GM23338 (cell line): ENCODE results near the gene PLEKHG5. TPM values are rescaled to one million over a fixed set of nuclear protein-coding genes. Genes with fewer than 3 reads are reported as not detected.

Experiments
- ATAC-seq: fragments of 200-7000 bp; cut with Tn5 transposase; 3 replicates; pipeline ENCODE4 v1.9.1; 2020
- DNase-seq: peaks from one replicate; pipeline ENCODE4 v3.0.0-alpha.2; 2015; ENCODE audit warnings: low spot score
- H2AFZ ChIP-seq: fragments of 200-600 bp; sonication (generic); 2 replicates; pipeline ENCODE4 v1.8.0; 2016; ENCODE audit warnings: antibody characterized with exemption, mild to moderate bottlenecking, moderate library complexity
- H3F3A ChIP-seq: fragments of 200-600 bp; sonication (generic); replicated peaks from 2 replicates; pipeline ENCODE4 v1.8.0; 2017; ENCODE audit warnings: antibody characterized with exemption, mixed run types, low read depth
- H3K27ac ChIP-seq: fragments of 200-600 bp; sonication (generic); 2 replicates; pipeline ENCODE4 v1.6.1; 2016; ENCODE audit warnings: low read depth
- H3K27me3 ChIP-seq: fragments of 200-600 bp; sonication (generic); 2 replicates; pipeline ENCODE4 v1.8.0; 2016; ENCODE audit warnings: mild to moderate bottlenecking, mixed run types, moderate library complexity; ENCODE audit not compliant: insufficient read depth
- H3K36me3 ChIP-seq: fragments of 200-600 bp; sonication (generic); 2 replicates; pipeline ENCODE4 v1.8.0; 2016; ENCODE audit warnings: mild to moderate bottlenecking; ENCODE audit not compliant: insufficient read depth
- H3K4me1 ChIP-seq: fragments of 200-600 bp; sonication (generic); 2 replicates; pipeline ENCODE4 v1.8.0; 2016; ENCODE audit warnings: mild to moderate bottlenecking, moderate library complexity; ENCODE audit not compliant: insufficient read depth
- H3K4me2 ChIP-seq: fragments of 200-600 bp; sonication (generic); 2 replicates; pipeline ENCODE4 v1.7.1; 2017; ENCODE audit warnings: mixed run types
- H3K4me3 ChIP-seq: fragments of 200-600 bp; sonication (generic); 2 replicates; pipeline ENCODE4 v1.6.1; 2016; ENCODE audit warnings: mixed run types
- H3K79me2 ChIP-seq: fragments of 200-600 bp; sonication (generic); replicated peaks from 2 replicates; pipeline ENCODE4 v1.8.0; 2017; ENCODE audit warnings: mild to moderate bottlenecking; ENCODE audit not compliant: insufficient read depth
- H3K9me2 ChIP-seq: fragments of 200-600 bp; sonication (generic); 2 replicates; pipeline ENCODE4 v1.8.0; 2017; ENCODE audit not compliant: insufficient read depth
- H4K20me1 ChIP-seq: fragments of 200-600 bp; sonication (generic); replicated peaks from 2 replicates; pipeline ENCODE4 v1.8.0; 2017; ENCODE audit warnings: mild to moderate bottlenecking; ENCODE audit not compliant: insufficient read depth
- H3K27ac Mint-ChIP-seq: 2 replicates; pipeline ENCODE4 v1.8.0; 2020; ENCODE audit warnings: inconsistent platforms, mild to moderate bottlenecking, moderate library complexity, mixed read lengths
- H3K27me3 Mint-ChIP-seq: 3 replicates; pipeline ENCODE4 v1.8.0; 2022; ENCODE audit warnings: low read depth, mild to moderate bottlenecking, moderate library complexity, mixed read lengths, inconsistent platforms; ENCODE audit not compliant: insufficient read depth, poor library complexity
- H3K36me3 Mint-ChIP-seq: 3 replicates; pipeline ENCODE4 v1.8.0; 2021; ENCODE audit warnings: low read depth, mild to moderate bottlenecking, inconsistent platforms, moderate library complexity, mixed read lengths
- H3K4me1 Mint-ChIP-seq: 3 replicates; pipeline ENCODE4 v1.8.0; 2020; ENCODE audit warnings: mild to moderate bottlenecking, inconsistent platforms, mixed read lengths
- H3K4me3 Mint-ChIP-seq: 3 replicates; pipeline ENCODE4 v1.8.0; 2021; ENCODE audit warnings: moderate library complexity, mild to moderate bottlenecking, inconsistent platforms, mixed read lengths
- H3K9me3 Mint-ChIP-seq: 3 replicates; pipeline ENCODE4 v1.8.0; 2020; ENCODE audit warnings: moderate library complexity, mild to moderate bottlenecking, inconsistent platforms, mixed read lengths
- CREB1 ChIP-seq: fragments of 250-450 bp; sonication (Bioruptor Pico); IDR thresholded peaks from 2 replicates; pipeline ENCODE4 v1.5.0; 2020; ENCODE audit warnings: low read depth, mild to moderate bottlenecking, moderate library complexity
- EZH2 ChIP-seq: fragments of 200-600 bp; sonication (generic); IDR thresholded peaks from one replicate; pipeline ENCODE4 v1.8.0; 2017; ENCODE audit warnings: antibody characterized with exemption, mild to moderate bottlenecking, low read depth; ENCODE audit not compliant: unreplicated experiment
- EZH2phosphoT487 ChIP-seq: fragments of 200-600 bp; sonication (generic); IDR thresholded peaks from one replicate; pipeline ENCODE4 v1.8.1; 2018; ENCODE audit warnings: antibody characterized with exemption; ENCODE audit not compliant: unreplicated experiment
- JUNB ChIP-seq: IDR thresholded peaks from one replicate; pipeline ENCODE4 v1.6.1; 2016; ENCODE audit warnings: antibody characterized with exemption; ENCODE audit not compliant: unreplicated experiment
- NANOG ChIP-seq: IDR thresholded peaks from 2 replicates; pipeline ENCODE4 v1.6.1; 2016; ENCODE audit warnings: antibody characterized with exemption, borderline replicate concordance
- POLR2AphosphoS5 ChIP-seq: IDR thresholded peaks from 2 replicates; pipeline ENCODE4 v1.6.1; 2016; ENCODE audit warnings: antibody characterized with exemption, low read depth
- STAT1 ChIP-seq: IDR thresholded peaks from one replicate; pipeline ENCODE4 v1.6.1; 2016; ENCODE audit warnings: antibody characterized with exemption; ENCODE audit not compliant: unreplicated experiment
- ZNF331 ChIP-seq: fragments of 250-450 bp; sonication (Bioruptor Pico); IDR thresholded peaks from 2 replicates; pipeline ENCODE4 v1.5.0; 2020; ENCODE audit warnings: low read depth, mild to moderate bottlenecking, moderate library complexity
- polyA plus RNA-seq: library from polyadenylated mRNA; unstranded; fragments of >200 nt; fragmentation: Nextera tagmentation; extraction: Ambion mirVana; gene quantifications from 2 replicates; pipeline ENCODE4 v1.2.1, GENCODE V29; 2016
- total RNA-seq: library from RNA; depleted of rRNA; stranded (reverse); fragments of >200 nt; shearing (Covaris generic); gene quantifications from 2 replicates; pipeline ENCODE4 v1.2.3, GENCODE V29; 2014
- TF ChIP-seq, protein P1 (sequence below), 2 experiments: fragments of 200-600 bp in 1 of 2; sonication (generic) in 1 of 2; conservative IDR thresholded peaks; 2 replicates each; pipeline versions ENCODE4 v1.5.1 to v1.6.1; 2016 to 2017; ENCODE audit warnings: antibody characterized with exemption in 2 of 2, low read depth in 2 of 2, mild to moderate bottlenecking in 2 of 2, moderate library complexity in 1 of 2
- TF ChIP-seq, protein P2 (sequence below): IDR thresholded peaks from one replicate; pipeline ENCODE4 v1.6.1; 2018; ENCODE audit warnings: antibody characterized with exemption; ENCODE audit not compliant: unreplicated experiment
- TF ChIP-seq, protein P3 (sequence below): fragments of 250-450 bp; sonication (Bioruptor Pico); IDR thresholded peaks from 2 replicates; pipeline ENCODE4 v1.5.0; 2020; ENCODE audit warnings: mild to moderate bottlenecking, moderate library complexity
- TF ChIP-seq, protein P4 (sequence below): IDR thresholded peaks from 2 replicates; pipeline ENCODE4 v1.6.1; 2016; ENCODE audit warnings: antibody characterized with exemption

PLEKHG5 gene
- total and polyA plus RNA-seq, 2 experiments from 2014 or later: 9.0 to 26.4 TPM

DNA sequence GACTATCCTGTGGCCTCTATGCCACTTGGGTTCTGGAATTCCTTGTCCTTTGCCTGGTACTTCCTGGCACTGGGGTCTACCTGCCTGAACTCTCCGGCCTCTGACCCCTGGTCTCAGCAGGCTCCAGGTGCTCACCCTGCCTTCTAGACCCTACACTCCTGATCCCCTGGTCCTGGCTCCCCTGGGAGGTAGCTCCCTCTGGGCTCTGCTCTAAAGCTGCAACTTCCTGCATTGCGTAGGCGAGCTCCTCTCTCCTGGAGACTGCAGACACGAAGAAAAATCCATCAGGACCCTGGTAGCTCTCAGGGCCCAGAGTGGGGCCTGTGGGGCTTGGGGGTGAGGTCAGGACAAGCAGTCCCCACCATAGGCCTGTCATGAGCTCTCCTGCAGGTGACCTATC is 7.8 kb upstream of the PLEKHG5 start (continued):
- TF ChIP-seq, protein P1, sequence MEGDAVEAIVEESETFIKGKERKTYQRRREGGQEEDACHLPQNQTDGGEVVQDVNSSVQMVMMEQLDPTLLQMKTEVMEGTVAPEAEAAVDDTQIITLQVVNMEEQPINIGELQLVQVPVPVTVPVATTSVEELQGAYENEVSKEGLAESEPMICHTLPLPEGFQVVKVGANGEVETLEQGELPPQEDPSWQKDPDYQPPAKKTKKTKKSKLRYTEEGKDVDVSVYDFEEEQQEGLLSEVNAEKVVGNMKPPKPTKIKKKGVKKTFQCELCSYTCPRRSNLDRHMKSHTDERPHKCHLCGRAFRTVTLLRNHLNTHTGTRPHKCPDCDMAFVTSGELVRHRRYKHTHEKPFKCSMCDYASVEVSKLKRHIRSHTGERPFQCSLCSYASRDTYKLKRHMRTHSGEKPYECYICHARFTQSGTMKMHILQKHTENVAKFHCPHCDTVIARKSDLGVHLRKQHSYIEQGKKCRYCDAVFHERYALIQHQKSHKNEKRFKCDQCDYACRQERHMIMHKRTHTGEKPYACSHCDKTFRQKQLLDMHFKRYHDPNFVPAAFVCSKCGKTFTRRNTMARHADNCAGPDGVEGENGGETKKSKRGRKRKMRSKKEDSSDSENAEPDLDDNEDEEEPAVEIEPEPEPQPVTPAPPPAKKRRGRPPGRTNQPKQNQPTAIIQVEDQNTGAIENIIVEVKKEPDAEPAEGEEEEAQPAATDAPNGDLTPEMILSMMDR (conservative IDR thresholded peaks at IDR 0.05; ENCODE audit: low read depth in 2 of 2): no peak
- TF ChIP-seq STAT1 (no peak), EZH2 (no peak), EZH2phosphoT487 (no peak), CREB1 (CRISPR knock-in tag) (no peak), NANOG (no peak), ZNF331 (no peak)

DNA sequence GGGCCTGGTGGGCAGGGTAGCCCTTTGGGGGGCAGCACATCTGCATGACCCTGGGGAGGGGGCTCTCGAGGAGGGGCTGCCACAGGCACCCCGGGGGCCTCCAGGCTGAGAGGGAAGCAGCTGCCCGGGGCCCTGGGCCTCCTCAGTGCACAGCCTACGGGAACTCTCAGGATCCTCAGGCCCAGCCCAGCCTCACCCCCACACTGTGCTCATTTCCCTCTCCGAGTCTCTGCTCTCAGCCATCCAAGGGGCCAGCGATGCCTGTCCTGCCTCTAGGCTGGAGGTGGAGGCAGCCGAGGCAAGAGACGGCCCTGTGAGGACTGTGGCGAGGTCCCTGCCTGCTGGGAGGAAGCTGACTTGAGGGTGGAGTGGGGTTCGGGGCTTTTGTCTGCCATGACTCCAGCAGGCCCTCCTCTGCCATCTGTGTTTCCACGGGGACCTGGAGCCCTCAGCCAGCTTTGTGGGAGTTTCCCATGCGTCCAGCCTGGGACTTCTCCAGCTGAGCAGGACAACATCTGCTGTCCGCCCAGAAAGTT is 7.2 kb upstream of the PLEKHG5 start:
- peaks cover 30% of the 10 kb centered on the region for H3K27me3 ChIP-seq
- Mint-ChIP-seq H3K27ac (no peak overlapping the region), H3K4me3 (no peak overlapping the region), H3K9me3 (no peaks in the 10 kb centered on the region), H3K36me3 (no peaks in the 10 kb centered on the region), H3K27me3 (peaks cover 36% of the 10 kb centered on the region), H3K4me1 (peaks cover 19% of the 10 kb centered on the region)
- ATAC-seq: peak; percentile 5; the same call in 2 of the 3 replicates
- H3K79me2 ChIP-seq: no peaks in the 10 kb centered on the region
- H3K36me3 ChIP-seq: no peaks in the 10 kb centered on the region
- H4K20me1 ChIP-seq: no peaks in the 10 kb centered on the region
- H3K4me3 ChIP-seq: no peak overlapping the region
- H3K4me1 ChIP-seq: peaks cover 18% of the 10 kb centered on the region
- H3F3A ChIP-seq: 0 out of 2 replicates have a peak, but pooled peaks cover 2% of the 10 kb centered on the region
- no peak overlapping the region for H3K4me2 ChIP-seq
- no peak overlapping the region for H3K27ac ChIP-seq
- DNase-seq: no peak
- H2AFZ ChIP-seq: no peak overlapping the region
- no peaks in the 10 kb centered on the region for H3K9me2 ChIP-seq
- no peak for TF ChIP-seq JUNB
- no peak for TF ChIP-seq STAT1
- TF ChIP-seq ZNF331: no peak
- TF ChIP-seq, protein P2, sequence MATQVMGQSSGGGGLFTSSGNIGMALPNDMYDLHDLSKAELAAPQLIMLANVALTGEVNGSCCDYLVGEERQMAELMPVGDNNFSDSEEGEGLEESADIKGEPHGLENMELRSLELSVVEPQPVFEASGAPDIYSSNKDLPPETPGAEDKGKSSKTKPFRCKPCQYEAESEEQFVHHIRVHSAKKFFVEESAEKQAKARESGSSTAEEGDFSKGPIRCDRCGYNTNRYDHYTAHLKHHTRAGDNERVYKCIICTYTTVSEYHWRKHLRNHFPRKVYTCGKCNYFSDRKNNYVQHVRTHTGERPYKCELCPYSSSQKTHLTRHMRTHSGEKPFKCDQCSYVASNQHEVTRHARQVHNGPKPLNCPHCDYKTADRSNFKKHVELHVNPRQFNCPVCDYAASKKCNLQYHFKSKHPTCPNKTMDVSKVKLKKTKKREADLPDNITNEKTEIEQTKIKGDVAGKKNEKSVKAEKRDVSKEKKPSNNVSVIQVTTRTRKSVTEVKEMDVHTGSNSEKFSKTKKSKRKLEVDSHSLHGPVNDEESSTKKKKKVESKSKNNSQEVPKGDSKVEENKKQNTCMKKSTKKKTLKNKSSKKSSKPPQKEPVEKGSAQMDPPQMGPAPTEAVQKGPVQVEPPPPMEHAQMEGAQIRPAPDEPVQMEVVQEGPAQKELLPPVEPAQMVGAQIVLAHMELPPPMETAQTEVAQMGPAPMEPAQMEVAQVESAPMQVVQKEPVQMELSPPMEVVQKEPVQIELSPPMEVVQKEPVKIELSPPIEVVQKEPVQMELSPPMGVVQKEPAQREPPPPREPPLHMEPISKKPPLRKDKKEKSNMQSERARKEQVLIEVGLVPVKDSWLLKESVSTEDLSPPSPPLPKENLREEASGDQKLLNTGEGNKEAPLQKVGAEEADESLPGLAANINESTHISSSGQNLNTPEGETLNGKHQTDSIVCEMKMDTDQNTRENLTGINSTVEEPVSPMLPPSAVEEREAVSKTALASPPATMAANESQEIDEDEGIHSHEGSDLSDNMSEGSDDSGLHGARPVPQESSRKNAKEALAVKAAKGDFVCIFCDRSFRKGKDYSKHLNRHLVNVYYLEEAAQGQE: no peak
- TF ChIP-seq EZH2: no peak
- TF ChIP-seq, protein P3, sequence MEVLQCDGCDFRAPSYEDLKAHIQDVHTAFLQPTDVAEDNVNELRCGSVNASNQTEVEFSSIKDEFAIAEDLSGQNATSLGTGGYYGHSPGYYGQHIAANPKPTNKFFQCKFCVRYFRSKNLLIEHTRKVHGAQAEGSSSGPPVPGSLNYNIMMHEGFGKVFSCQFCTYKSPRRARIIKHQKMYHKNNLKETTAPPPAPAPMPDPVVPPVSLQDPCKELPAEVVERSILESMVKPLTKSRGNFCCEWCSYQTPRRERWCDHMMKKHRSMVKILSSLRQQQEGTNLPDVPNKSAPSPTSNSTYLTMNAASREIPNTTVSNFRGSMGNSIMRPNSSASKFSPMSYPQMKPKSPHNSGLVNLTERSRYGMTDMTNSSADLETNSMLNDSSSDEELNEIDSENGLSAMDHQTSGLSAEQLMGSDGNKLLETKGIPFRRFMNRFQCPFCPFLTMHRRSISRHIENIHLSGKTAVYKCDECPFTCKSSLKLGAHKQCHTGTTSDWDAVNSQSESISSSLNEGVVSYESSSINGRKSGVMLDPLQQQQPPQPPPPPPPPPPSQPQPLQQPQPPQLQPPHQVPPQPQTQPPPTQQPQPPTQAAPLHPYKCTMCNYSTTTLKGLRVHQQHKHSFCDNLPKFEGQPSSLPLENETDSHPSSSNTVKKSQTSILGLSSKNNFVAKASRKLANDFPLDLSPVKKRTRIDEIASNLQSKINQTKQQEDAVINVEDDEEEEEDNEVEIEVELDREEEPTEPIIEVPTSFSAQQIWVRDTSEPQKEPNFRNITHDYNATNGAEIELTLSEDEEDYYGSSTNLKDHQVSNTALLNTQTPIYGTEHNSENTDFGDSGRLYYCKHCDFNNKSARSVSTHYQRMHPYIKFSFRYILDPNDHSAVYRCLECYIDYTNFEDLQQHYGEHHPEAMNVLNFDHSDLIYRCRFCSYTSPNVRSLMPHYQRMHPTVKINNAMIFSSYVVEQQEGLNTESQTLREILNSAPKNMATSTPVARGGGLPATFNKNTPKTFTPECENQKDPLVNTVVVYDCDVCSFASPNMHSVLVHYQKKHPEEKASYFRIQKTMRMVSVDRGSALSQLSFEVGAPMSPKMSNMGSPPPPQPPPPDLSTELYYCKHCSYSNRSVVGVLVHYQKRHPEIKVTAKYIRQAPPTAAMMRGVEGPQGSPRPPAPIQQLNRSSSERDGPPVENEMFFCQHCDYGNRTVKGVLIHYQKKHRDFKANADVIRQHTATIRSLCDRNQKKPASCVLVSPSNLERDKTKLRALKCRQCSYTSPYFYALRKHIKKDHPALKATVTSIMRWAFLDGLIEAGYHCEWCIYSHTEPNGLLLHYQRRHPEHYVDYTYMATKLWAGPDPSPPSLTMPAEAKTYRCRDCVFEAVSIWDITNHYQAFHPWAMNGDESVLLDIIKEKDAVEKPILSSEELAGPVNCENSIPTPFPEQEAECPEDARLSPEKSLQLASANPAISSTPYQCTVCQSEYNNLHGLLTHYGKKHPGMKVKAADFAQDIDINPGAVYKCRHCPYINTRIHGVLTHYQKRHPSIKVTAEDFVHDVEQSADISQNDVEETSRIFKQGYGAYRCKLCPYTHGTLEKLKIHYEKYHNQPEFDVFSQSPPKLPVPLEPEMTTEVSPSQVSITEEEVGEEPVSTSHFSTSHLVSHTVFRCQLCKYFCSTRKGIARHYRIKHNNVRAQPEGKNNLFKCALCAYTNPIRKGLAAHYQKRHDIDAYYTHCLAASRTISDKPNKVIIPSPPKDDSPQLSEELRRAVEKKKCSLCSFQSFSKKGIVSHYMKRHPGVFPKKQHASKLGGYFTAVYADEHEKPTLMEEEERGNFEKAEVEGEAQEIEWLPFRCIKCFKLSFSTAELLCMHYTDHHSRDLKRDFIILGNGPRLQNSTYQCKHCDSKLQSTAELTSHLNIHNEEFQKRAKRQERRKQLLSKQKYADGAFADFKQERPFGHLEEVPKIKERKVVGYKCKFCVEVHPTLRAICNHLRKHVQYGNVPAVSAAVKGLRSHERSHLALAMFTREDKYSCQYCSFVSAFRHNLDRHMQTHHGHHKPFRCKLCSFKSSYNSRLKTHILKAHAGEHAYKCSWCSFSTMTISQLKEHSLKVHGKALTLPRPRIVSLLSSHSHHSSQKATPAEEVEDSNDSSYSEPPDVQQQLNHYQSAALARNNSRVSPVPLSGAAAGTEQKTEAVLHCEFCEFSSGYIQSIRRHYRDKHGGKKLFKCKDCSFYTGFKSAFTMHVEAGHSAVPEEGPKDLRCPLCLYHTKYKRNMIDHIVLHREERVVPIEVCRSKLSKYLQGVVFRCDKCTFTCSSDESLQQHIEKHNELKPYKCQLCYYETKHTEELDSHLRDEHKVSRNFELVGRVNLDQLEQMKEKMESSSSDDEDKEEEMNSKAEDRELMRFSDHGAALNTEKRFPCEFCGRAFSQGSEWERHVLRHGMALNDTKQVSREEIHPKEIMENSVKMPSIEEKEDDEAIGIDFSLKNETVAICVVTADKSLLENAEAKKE (CRISPR knock-in tag): no peak
- TF ChIP-seq, protein P4, sequence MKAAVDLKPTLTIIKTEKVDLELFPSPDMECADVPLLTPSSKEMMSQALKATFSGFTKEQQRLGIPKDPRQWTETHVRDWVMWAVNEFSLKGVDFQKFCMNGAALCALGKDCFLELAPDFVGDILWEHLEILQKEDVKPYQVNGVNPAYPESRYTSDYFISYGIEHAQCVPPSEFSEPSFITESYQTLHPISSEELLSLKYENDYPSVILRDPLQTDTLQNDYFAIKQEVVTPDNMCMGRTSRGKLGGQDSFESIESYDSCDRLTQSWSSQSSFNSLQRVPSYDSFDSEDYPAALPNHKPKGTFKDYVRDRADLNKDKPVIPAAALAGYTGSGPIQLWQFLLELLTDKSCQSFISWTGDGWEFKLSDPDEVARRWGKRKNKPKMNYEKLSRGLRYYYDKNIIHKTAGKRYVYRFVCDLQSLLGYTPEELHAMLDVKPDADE: no peak
- TF ChIP-seq POLR2AphosphoS5: no peak
- TF ChIP-seq EZH2phosphoT487: no peak
- no peak for TF ChIP-seq NANOG
- no peak for TF ChIP-seq CREB1 (CRISPR knock-in tag)
